Measurements from ENCODE around the gene DDX49. TPM values are rescaled to one million over a fixed set of nuclear protein-coding genes. Genes with fewer than 3 reads are reported as not detected.
A peak's percentile ranks its signal among the peaks of the same experiment; 100 is the strongest.

Gene DDX49
- total and polyA plus RNA-seq, 9 of the 15 experiments (the other 6 are each of a cell fraction or from before 2014, with no cell fraction given) = 1.1 to 113 (median 45.7) TPM

DNA sequence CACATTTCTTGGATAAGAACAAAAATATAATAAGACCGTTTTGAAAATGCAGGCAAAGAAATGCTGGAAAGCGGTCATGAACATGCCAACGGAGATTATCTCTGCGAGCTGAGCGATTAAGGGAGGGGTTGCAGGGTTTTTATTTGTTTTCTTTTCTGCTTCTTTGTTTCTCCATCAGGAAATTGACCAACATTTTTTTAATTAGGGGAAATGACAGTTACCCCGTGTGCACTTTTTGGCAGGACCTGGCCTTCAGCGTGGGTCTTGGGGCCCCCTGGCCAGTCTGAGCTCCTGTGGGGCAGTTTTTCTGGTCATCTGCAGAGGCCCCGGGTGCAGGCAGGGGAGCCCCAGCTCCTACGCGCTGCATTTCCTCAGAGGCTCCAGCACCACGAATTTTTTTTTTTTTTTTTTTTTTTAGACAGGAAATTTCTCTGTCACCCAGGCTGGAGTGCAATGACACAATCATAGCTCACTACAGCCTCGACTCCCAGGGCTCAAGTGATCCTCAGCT, 52.8 kb downstream of the DDX49 start:
- WGBS (ENCODE audit: insufficient coverage, low coverage, missing lambda C conversion rate) = 18% methylated on average over 9 of the region's 12 CpGs
- in situ Hi-C loops (cut with MboI) = no loop called here
- FAIRE-seq (no peak), ATAC-seq (peak; percentile 27; the same call in 2 of the 3 replicates), DNase-seq (ENCODE audit: extremely low read depth in 1 of 4, low spot score in 3 of 4) (no peak)
- CTCF ChIA-PET (ENCODE audit: low intra/inter-chr PET ratio) = no interaction called here
- Histone ChIP-seq H3K4me1 (replicated peaks in 1 of 2; ENCODE audit: control insufficient read depth in 2 of 2, insufficient read depth in 2 of 2, low read length in 2 of 2) (peaks cover 5 to 12% of the 10 kb centered on the region in 2 experiments), H3K79me2 (ENCODE audit: control insufficient read depth, insufficient read depth, low read length) (no peaks in the 10 kb centered on the region), H2AFZ (ENCODE audit: low read depth, low read length) (peak overlapping the region; percentile 62), H3K27me3 (ENCODE audit: control insufficient read depth in 2 of 2, insufficient read depth in 2 of 2, low read length in 2 of 2) (no peaks in the 10 kb centered on the region), H4K20me1 (replicated peaks; ENCODE audit: control insufficient read depth, insufficient read depth, low read length) (no peaks in the 10 kb centered on the region), H3K4me3 (no peak overlapping the region), H3K9ac (ENCODE audit: insufficient read depth in 1 of 2, low read depth in 2 of 2, low read length in 2 of 2) (no peak overlapping the region), H3K9me1 (ENCODE audit: control insufficient read depth, insufficient read depth, low read length) (no peaks in the 10 kb centered on the region), H3K36me3 (ENCODE audit: control insufficient read depth, insufficient read depth, low read length) (no peaks in the 10 kb centered on the region), H3K27ac (ENCODE audit: extremely low read depth, low read depth, low read length) (no peak overlapping the region), H3K9me3 (replicated peaks; ENCODE audit: control insufficient read depth, insufficient read depth, low read depth, low read length) (no peaks in the 10 kb centered on the region), H3K4me2 (ENCODE audit: insufficient read depth, low read length) (no peak overlapping the region)
- intact Hi-C loops (cut with micrococcal nuclease) = no loop called here
- POLR2A ChIA-PET = interaction anchor here (0.6 to 1.5 kb wide), 2 partner anchors 15 to 53 kb away, joined by 3 to 4 read pairs; partner anchors contain the start of genes COPE and DDX49
- BruUV-seq (replicated peaks) = no TSS peak
- TF ChIP-seq, protein P1, sequence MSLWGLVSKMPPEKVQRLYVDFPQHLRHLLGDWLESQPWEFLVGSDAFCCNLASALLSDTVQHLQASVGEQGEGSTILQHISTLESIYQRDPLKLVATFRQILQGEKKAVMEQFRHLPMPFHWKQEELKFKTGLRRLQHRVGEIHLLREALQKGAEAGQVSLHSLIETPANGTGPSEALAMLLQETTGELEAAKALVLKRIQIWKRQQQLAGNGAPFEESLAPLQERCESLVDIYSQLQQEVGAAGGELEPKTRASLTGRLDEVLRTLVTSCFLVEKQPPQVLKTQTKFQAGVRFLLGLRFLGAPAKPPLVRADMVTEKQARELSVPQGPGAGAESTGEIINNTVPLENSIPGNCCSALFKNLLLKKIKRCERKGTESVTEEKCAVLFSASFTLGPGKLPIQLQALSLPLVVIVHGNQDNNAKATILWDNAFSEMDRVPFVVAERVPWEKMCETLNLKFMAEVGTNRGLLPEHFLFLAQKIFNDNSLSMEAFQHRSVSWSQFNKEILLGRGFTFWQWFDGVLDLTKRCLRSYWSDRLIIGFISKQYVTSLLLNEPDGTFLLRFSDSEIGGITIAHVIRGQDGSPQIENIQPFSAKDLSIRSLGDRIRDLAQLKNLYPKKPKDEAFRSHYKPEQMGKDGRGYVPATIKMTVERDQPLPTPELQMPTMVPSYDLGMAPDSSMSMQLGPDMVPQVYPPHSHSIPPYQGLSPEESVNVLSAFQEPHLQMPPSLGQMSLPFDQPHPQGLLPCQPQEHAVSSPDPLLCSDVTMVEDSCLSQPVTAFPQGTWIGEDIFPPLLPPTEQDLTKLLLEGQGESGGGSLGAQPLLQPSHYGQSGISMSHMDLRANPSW (CRISPR knock-in tag; IDR thresholded peaks at IDR 0.05) = no peak
- TF ChIP-seq ZNF384 (IDR thresholded peaks at IDR 0.05; ENCODE audit: low read depth, low read length) = peak; percentile 67

DNA sequence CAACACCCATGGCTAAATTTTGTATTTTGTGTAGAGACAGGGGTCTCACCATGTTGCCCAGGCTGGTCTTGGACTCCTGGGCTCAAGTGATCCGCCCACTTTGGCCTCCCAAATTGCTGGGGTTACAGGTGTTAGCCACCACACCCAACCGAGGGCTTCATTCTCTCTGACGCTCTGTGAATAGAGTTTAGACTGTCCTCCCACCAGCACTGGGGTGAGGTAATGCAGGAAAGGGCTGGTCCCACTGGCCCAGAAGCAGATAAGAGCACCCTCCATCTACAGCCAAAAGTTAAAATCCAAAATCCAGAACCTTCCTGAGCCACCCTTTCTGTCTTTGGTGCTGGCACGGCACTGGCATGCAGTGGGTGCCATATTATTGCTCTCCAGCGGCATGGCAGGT, 53.3 kb downstream of the DDX49 start:
- Histone ChIP-seq H3K4me1 (replicated peaks in 1 of 2; ENCODE audit: control insufficient read depth in 2 of 2, insufficient read depth in 2 of 2, low read length in 2 of 2) (peaks cover 6 to 12% of the 10 kb centered on the region in 2 experiments), H3K27me3 (ENCODE audit: control insufficient read depth in 2 of 2, insufficient read depth in 2 of 2, low read length in 2 of 2) (no peaks in the 10 kb centered on the region), H4K20me1 (replicated peaks; ENCODE audit: control insufficient read depth, insufficient read depth, low read length) (no peaks in the 10 kb centered on the region), H3K9ac (ENCODE audit: insufficient read depth in 1 of 2, low read depth in 2 of 2, low read length in 2 of 2) (no peak overlapping the region), H3K9me3 (replicated peaks; ENCODE audit: control insufficient read depth, insufficient read depth, low read depth, low read length) (no peaks in the 10 kb centered on the region), H3K9me1 (ENCODE audit: control insufficient read depth, insufficient read depth, low read length) (no peaks in the 10 kb centered on the region), H3K36me3 (ENCODE audit: control insufficient read depth, insufficient read depth, low read length) (no peaks in the 10 kb centered on the region), H3K4me3 (no peak overlapping the region), H3K4me2 (ENCODE audit: insufficient read depth, low read length) (no peak overlapping the region), H3K79me2 (ENCODE audit: control insufficient read depth, insufficient read depth, low read length) (no peaks in the 10 kb centered on the region), H3K27ac (ENCODE audit: extremely low read depth, low read depth, low read length) (no peak overlapping the region), H2AFZ (ENCODE audit: low read depth, low read length) (no peak overlapping the region)
- 0 out of 2 replicates have a peak, but pooled peaks have one; percentile 18 for TF ChIP-seq JUND (IDR thresholded peaks at IDR 0.05; ENCODE audit: borderline replicate concordance, low read depth, low read length)
- no peak for TF ChIP-seq JUND (tag; IDR thresholded peaks at IDR 0.05; ENCODE audit: borderline replicate concordance, low read depth, low read length)
- no peak for TF ChIP-seq PCBP1 (IDR thresholded peaks at IDR 0.05; ENCODE audit: low read depth, low read length, poor library complexity, severe bottlenecking)
- peak; percentile 19; the same call in 1 of the 2 replicates for TF ChIP-seq ATF7 (IDR thresholded peaks at IDR 0.05)
- TF ChIP-seq RCOR1 (IDR thresholded peaks at IDR 0.05; ENCODE audit: borderline replicate concordance in 1 of 2, low read depth in 2 of 2, low read length in 2 of 2) = 0 out of 4 replicates have a peak, but pooled peaks of 1 of the 2 experiments have one; percentile 23
- no TSS peak for BruUV-seq (replicated peaks)
- in situ Hi-C loops (cut with MboI) = no loop called here
- 50% methylated on average over 5 of the region's 5 CpGs for WGBS (ENCODE audit: insufficient coverage, low coverage, missing lambda C conversion rate)
- intact Hi-C loops (cut with micrococcal nuclease) = no loop called here
- peak; percentile 48 for ATAC-seq
- ChIA-PET CTCF (ENCODE audit: low intra/inter-chr PET ratio) (no interaction called here), POLR2A (interaction anchor here (0.6 to 1.5 kb wide), 2 partner anchors 15 to 54 kb away, joined by 3 to 4 read pairs; partner anchors contain the start of genes COPE and DDX49)
- DNase-seq (ENCODE audit: extremely low read depth in 1 of 4, low spot score in 3 of 4) = no peak
- no peak for FAIRE-seq

Measured in K562 (cell line).